Activated naive CD4-positive, alpha-beta T cell (primary cell): ENCODE data around the gene CCR2.

Experiments used
- DNase-seq, 4 experiments: peaks; one replicate each; lab custom pipeline; 2025; lab: John Stamatoyannopoulos, UW

The CCR2 gene

DNA sequence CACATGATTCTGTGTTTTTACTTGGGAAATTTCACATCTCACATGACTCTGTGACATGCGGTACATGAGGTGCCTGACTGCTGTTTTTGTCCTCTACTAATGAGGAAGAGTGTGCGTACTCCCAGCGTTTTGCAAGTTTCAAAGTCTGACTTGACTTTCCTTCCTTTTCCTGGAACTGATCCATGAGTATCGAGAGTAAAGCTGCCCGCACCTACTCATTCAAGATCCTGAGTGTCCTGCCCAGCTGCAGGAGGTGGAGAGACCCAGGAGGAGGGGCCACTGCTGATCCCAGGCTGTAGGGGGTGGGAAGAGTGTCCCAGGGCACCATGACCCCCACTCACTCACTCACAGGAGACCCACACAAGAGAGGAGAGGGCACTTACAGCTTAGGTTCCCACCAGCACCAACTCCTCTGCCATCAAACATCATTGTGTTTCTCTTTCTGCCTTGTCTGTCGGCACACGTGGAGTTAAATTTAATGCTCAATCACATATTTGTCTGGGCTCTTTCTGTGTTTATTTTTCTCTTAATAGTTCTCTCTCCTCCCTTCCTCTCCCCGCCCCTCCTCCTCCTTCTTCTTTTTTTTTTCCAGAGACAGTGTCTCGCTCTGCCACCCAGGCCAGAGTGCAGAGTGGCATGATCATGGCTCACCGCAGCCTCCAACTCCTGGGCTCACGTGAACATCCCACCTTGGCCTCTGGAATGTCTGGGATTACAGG, 51.5 kb downstream of the CCR2 start:
- no peak for DNase-seq

- DNase-seq = no peak
These were observed 52.5 kb downstream of the CCR2 start for GRCh38 chr3:46406443-46406787.

DNA sequence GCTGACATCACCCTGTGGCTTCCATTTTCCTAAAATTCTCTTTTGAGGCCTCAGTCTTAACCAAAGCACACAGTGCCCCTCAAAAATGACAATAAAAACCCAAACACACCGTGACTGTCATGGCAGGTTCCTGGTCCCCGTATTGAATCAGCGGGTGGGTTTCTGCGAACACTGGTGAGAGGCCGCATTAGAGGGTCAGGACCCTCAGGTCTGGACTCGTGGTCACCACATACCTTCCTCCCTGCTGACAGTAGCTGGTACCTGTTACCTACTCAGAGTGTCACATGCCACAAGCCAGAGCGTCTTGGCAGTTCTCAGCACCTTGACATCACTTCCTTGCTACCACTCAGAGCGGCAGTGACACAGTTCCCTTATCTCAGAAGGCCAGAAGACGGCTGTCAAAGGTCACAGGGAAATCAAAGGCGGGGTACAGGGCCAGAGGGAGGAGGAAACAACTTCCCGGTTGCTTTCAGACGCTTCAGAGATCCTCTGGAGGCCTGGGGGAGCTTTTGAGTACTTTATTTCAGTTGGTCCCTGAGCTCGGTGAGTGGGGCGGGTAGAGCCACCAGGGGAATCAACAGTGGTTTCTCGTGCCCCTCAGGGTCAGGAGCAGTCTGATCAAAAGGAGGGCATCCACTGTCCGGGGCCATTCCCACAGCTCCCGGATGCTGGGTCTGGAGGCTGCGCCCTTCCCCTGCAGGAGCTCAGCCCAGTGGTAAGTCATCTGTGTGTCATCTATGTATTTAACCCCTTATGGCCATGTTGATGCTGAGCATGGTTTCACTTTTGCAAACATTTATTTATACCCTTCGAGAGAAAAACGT, 53.1 kb downstream of the CCR2 start, which contains the start of the genes CCR5AS and CCRL2:
CCR5AS (minus strand) TSS at position 279 of the 824 bp plus-strand sequence.
CCRL2 (plus strand) TSS at position 472 of the 824 bp plus-strand sequence. CDS start 821 bp downstream, outside the sequence.
- DNase-seq = peak in 1 of 4 experiments; percentile 19

DNA sequence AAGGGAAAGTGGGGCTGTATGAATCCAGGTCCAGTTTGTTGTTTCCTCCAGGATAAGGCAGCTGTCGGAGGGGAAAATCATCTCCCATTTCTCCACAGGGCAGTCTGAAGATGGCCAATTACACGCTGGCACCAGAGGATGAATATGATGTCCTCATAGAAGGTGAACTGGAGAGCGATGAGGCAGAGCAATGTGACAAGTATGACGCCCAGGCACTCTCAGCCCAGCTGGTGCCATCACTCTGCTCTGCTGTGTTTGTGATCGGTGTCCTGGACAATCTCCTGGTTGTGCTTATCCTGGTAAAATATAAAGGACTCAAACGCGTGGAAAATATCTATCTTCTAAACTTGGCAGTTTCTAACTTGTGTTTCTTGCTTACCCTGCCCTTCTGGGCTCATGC, 54.1 kb downstream of the CCR2 start:
- DNase-seq = no peak

- no peak for DNase-seq
These were observed 54.9 kb downstream of the CCR2 start for GRCh38 chr3:46408853-46409252.

GRCh38 chr3:46409739-46410489, 56.0 kb downstream of the CCR2 start:
- DNase-seq = no peak
